Fibroblast of skin of right quadriceps (primary cell): Measurements from ENCODE around the gene TGIF2LX.
"Not testable (repeated sequence)": the region's sequence is repeated elsewhere in the genome, so short reads cannot be mapped to it uniquely, and the experiment has no call there.

ENCODE experiments used
- DNase-seq: peaks from one replicate; pipeline ENCODE4 v3.0.0-alpha.2; 2013

Gene TGIF2LX

DNA sequence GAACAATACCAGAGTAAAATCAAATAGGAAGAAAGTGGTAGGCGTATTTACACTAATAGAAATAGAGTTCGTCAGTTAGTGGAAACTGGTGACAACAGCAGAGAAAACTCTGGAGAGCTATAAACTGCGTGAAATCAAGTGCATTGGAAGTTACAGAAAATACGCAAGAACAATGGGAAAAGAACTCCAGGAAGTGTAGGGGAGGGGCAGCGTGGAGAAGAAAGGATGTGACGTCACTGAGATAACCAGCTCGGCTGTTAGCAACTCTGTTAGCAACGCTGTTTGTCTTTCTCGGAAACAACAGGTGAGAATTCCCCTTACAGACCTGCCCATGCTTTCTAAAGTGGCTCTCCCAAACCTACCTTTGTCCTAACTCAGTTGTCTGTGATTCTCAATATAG, at the start of gene TGIF2LX:
TSS of gene TGIF2LX (plus strand) at position 244 of the 400 bp plus-strand sequence. CDS start 178 bp downstream, outside the sequence.
- DNase-seq = not testable (repeated sequence)

DNA sequence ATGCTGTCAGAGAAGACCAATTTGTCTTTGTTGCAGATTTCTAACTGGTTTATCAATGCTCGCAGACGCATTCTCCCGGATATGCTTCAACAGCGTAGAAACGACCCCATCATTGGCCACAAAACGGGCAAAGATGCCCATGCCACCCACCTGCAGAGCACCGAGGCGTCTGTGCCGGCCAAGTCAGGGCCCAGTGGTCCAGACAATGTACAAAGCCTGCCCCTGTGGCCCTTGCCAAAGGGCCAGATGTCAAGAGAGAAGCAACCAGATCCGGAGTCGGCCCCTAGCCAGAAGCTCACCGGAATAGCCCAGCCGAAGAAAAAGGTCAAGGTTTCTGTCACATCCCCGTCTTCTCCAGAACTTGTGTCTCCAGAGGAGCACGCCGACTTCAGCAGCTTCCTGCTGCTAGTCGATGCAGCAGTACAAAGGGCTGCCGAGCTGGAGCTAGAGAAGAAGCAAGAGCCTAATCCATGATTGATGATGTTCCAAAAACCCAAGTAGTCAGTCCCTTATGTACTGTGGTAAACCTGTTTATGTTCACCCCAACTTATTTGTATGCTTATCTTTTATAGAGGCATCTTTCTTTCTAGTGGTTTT, 728 bp downstream of the TGIF2LX start:
- DNase-seq = not testable (repeated sequence)

GRCh38 chrX:89943077-89943476, 21.4 kb downstream of the TGIF2LX start:
- not testable (repeated sequence) for DNase-seq

DNA sequence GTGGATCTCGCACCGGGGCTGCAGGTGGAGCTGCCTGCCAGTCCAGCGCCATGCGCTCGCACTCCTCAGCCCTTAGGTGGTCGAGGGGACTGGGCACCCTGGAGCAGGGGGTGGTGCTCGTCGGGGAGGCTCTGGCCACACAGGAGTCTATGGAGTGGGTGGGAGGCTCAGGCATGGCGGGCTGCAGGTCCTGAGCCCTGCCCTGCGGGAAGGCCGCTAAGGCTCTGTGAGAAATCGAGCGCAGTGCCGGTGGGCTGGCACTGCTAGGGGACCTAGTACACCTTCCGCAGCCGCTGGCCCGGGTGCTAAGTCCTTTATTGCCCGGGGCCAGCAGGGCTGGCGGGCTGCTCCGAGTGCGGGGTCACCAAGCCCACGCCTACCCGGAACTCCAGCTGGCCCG, 43.9 kb downstream of the TGIF2LX start:
- DNase-seq = not testable (repeated sequence)
